Type B pancreatic cell (in vitro differentiated cells): ENCODE measurements around the gene RPL36AL. TPM values are rescaled to one million over a fixed set of nuclear protein-coding genes. Genes with fewer than 3 reads are reported as not detected.

Experiments
- DNase-seq: peaks from one replicate; pipeline ENCODE4 v3.0.0; 2021; ENCODE audit warnings: mixed read lengths; ENCODE audit not compliant: unreplicated experiment; ENCODE audit errors: extremely low spot score
- H3K27ac Mint-ChIP-seq: 2 replicates; pipeline ENCODE4 v1.8.0; 2021; ENCODE audit warnings: mild to moderate bottlenecking, mixed read lengths
- H3K27me3 Mint-ChIP-seq: 2 replicates; pipeline ENCODE4 v1.8.0; 2021; ENCODE audit warnings: mixed read lengths
- H3K36me3 Mint-ChIP-seq: 2 replicates; pipeline ENCODE4 v1.8.0; 2021; ENCODE audit warnings: mixed read lengths
- H3K4me1 Mint-ChIP-seq: one replicate; pipeline ENCODE4 v1.8.0; 2021; ENCODE audit warnings: mixed read lengths; ENCODE audit not compliant: unreplicated experiment
- H3K4me3 Mint-ChIP-seq: 2 replicates; pipeline ENCODE4 v1.8.0; 2021; ENCODE audit warnings: mild to moderate bottlenecking, mixed read lengths
- H3K9me3 Mint-ChIP-seq: 2 replicates; pipeline ENCODE4 v1.8.0; 2021; ENCODE audit warnings: mixed read lengths
- CTCF ChIP-seq: fragments of 200-600 bp; sonication (generic); conservative IDR thresholded peaks from 2 replicates; pipeline ENCODE4 v1.5.0; 2021; ENCODE audit warnings: antibody characterized with exemption, mild to moderate bottlenecking
- total RNA-seq: library from RNA; stranded (reverse); gene quantifications from 2 replicates; pipeline ENCODE4 v1.2.1, GENCODE V29; 2021; ENCODE audit warnings: low replicate concordance

Gene RPL36AL
- total RNA-seq, 1 donor from 2014 or later = 134 TPM

GRCh38 chr14:49612671-49613070 lies 7.8 kb downstream of the RPL36AL start:
- Mint-ChIP-seq H3K36me3 (peaks cover 13% of the 10 kb centered on the region), H3K4me1 (peaks cover 11% of the 10 kb centered on the region), H3K9me3 (no peaks in the 10 kb centered on the region), H3K27me3 (no peaks in the 10 kb centered on the region), H3K27ac (no peak overlapping the region), H3K4me3 (no peak overlapping the region)
- no peak for TF ChIP-seq CTCF
- DNase-seq = no peak

GRCh38 chr14:49612251-49612650 lies 8.2 kb downstream of the RPL36AL start:
- Mint-ChIP-seq H3K4me3 (no peak overlapping the region), H3K9me3 (no peaks in the 10 kb centered on the region), H3K27ac (no peak overlapping the region), H3K27me3 (no peaks in the 10 kb centered on the region), H3K36me3 (peaks cover 8% of the 10 kb centered on the region), H3K4me1 (peaks cover 7% of the 10 kb centered on the region)
- DNase-seq = no peak
- TF ChIP-seq CTCF = no peak

- H3K4me1 Mint-ChIP-seq = peaks cover 6% of the 10 kb centered on the region
- no peak for DNase-seq
- TF ChIP-seq CTCF = no peak
- H3K27me3 Mint-ChIP-seq = no peaks in the 10 kb centered on the region
- H3K4me3 Mint-ChIP-seq = no peak overlapping the region
- H3K27ac Mint-ChIP-seq = no peak overlapping the region
- no peaks in the 10 kb centered on the region for H3K9me3 Mint-ChIP-seq
- peaks cover 4% of the 10 kb centered on the region for H3K36me3 Mint-ChIP-seq
Observed at GRCh38 chr14:49607583-49607982, 12.8 kb downstream of the RPL36AL start.

- peaks cover 18% of the 10 kb centered on the region for H3K4me1 Mint-ChIP-seq
- H3K36me3 Mint-ChIP-seq = no peaks in the 10 kb centered on the region
- H3K27me3 Mint-ChIP-seq = no peaks in the 10 kb centered on the region
- H3K4me3 Mint-ChIP-seq = peak within 1 kb of the TSS; percentile 98
- DNase-seq = peak; percentile 89
- H3K27ac Mint-ChIP-seq = peak within 1 kb of the TSS; percentile 99
- peak; percentile 28 for TF ChIP-seq CTCF
- H3K9me3 Mint-ChIP-seq = no peaks in the 10 kb centered on the region
Observed at GRCh38 chr14:49598485-49599300, 21.7 kb downstream of the RPL36AL start, which contains the start of gene LRR1. TSS of gene LRR1 (plus strand) at chr14:49598940. CDS start at chr14:49599021, 81 bp downstream.

- Mint-ChIP-seq H3K36me3 (no peaks in the 10 kb centered on the region), H3K4me1 (peaks cover 18% of the 10 kb centered on the region), H3K9me3 (no peaks in the 10 kb centered on the region), H3K27ac (peak overlapping the region; percentile 99), H3K27me3 (no peaks in the 10 kb centered on the region), H3K4me3 (peak overlapping the region; percentile 98)
- no peak for DNase-seq
- no peak for TF ChIP-seq CTCF
Observed at GRCh38 chr14:49598189-49598484, 22.3 kb downstream of the RPL36AL start.
